HG02678 (cell line): ENCODE measurements around the gene UST.
"Not testable (repeated sequence)": the region's sequence is repeated elsewhere in the genome, so short reads cannot be mapped to it uniquely, and the experiment has no call there.

Experiments
- ATAC-seq: cut with Tn5 transposase; IDR thresholded peaks from one replicate; pipeline ENCODE4 v1.9.1; 2021; ENCODE audit warnings: mild to moderate bottlenecking, moderate library complexity; ENCODE audit not compliant: unreplicated experiment

The UST gene

GRCh38 chr6:148996815-148997214 lies 250.0 kb downstream of the UST start:
- ATAC-seq: no peak

GRCh38 chr6:148997865-148998264 lies 251.0 kb downstream of the UST start:
- ATAC-seq: no peak

GRCh38 chr6:148998704-148999103 lies 251.9 kb downstream of the UST start:
- ATAC-seq: no peak

- no peak for ATAC-seq
Observed at GRCh38 chr6:148999501-148999900, 252.7 kb downstream of the UST start.

- no peak for ATAC-seq
Observed at GRCh38 chr6:148999929-149000468, 253.2 kb downstream of the UST start.

GRCh38 chr6:149001422-149001821 lies 254.6 kb downstream of the UST start:
- ATAC-seq: no peak

- ATAC-seq: no peak
Observed at GRCh38 chr6:149003560-149003959, 256.7 kb downstream of the UST start.

- no peak for ATAC-seq
Observed at GRCh38 chr6:149004664-149005063, 257.8 kb downstream of the UST start.

- ATAC-seq: not testable (repeated sequence)
Observed at GRCh38 chr6:149006236-149006635, 259.4 kb downstream of the UST start.

GRCh38 chr6:149006671-149007070 lies 259.8 kb downstream of the UST start:
- no peak for ATAC-seq

GRCh38 chr6:149007846-149008245 lies 261.0 kb downstream of the UST start:
- ATAC-seq: no peak

GRCh38 chr6:149008741-149009140 lies 261.9 kb downstream of the UST start:
- ATAC-seq: no peak

- no peak for ATAC-seq
Observed at GRCh38 chr6:149012040-149012545, 265.3 kb downstream of the UST start.

GRCh38 chr6:149013586-149014344 lies 266.9 kb downstream of the UST start:
- ATAC-seq: no peak

- no peak for ATAC-seq
Observed at GRCh38 chr6:149014631-149015534, 268.1 kb downstream of the UST start.

- ATAC-seq: no peak
Observed at GRCh38 chr6:149015535-149016525, 269.0 kb downstream of the UST start.

- ATAC-seq: no peak
Observed at GRCh38 chr6:149016716-149017115, 269.9 kb downstream of the UST start.

GRCh38 chr6:149020319-149020718 lies 273.5 kb downstream of the UST start:
- ATAC-seq: no peak

GRCh38 chr6:149024361-149024760 lies 277.5 kb downstream of the UST start:
- no peak for ATAC-seq

GRCh38 chr6:149025061-149025460 lies 278.2 kb downstream of the UST start:
- no peak for ATAC-seq
